ENCODE data around the gene ZNF608. TPM values are rescaled to one million over a fixed set of nuclear protein-coding genes. Genes with fewer than 3 reads are reported as not detected.

ZNF608 gene
- total RNA-seq, 6 experiments from 2014 or later: 0.28 to 0.85 (median 0.33) TPM

DNA sequence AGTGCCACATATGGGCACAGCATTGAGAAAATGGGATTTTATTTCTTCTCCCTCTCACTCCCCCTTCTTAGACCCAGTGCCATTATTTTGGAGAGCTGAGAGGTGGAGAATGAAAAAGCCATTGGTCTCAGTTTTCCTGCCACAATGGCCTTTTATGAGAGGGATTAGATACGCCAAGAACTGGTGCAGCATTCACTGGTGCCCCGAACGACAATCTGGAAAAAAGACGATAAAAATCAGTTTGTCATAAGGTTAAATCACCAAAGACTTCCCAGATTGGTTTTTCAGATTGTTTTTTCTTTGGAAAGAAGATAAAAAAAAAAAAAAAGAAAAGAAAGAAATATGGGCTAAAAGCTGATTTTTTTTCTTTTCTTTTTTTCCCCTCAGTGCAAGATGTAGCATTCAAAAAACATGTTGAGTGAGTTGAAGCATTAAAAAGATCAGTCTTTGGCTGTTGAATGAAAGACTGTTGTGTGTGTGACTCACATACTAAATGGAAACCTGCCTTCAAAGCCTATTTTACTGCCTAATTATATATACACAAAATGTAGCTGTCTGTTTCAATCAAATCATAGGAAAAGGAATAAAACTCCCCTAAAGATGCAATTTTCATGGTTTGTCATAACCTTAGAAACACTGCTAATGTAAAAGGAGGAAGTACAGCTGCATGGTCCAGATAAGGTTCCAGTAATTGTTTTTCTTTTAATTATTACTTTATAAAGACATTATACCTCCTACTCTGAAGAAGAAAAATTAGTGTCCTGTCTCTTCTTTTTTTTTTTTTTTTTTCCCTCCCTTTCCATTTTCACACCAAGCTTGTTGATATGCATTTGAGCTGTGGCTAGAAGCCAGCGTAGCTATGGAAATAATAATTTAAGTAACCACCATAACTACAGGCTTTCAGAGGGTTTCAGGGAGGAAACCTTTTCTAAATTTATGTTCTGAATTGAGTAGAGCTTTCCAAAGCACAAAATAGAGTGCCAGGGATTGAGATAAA lies 27.2 kb upstream of the ZNF608 start:
- DNase-seq: no peak

DNA sequence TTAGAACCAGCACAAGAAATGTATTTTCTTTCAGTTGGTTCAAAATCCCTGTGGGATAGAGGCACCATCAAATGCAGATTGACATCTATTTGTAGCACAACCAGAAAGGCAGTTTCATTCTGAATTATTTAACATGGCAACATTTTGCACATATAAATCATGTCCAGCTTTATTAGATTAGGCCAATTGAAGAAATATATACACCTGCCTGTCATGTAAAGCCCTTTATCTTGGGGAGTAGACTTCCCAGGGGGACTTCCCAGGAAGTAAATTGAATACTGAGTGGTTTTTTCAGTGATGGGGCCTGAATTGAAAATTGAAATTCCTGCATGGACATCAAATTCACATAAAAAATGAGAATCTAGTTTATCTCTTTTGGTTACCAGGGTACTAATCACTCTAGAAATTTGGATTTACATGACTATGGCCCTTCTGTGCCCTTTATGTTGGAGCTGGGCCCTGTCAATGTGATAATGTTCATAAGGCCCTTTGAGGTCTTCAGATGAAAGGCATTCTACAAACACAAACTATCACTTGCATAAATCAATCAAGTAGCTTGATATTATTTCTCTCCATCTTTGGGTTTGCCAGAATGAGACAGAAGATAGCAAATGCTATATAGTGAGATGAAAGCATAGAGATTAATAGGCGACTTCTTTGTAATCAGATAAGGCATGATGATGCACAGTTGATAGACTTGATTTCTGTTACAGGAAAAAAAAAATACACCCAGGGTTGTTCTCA lies 26.2 kb upstream of the ZNF608 start:
- TF ChIP-seq, protein P1, sequence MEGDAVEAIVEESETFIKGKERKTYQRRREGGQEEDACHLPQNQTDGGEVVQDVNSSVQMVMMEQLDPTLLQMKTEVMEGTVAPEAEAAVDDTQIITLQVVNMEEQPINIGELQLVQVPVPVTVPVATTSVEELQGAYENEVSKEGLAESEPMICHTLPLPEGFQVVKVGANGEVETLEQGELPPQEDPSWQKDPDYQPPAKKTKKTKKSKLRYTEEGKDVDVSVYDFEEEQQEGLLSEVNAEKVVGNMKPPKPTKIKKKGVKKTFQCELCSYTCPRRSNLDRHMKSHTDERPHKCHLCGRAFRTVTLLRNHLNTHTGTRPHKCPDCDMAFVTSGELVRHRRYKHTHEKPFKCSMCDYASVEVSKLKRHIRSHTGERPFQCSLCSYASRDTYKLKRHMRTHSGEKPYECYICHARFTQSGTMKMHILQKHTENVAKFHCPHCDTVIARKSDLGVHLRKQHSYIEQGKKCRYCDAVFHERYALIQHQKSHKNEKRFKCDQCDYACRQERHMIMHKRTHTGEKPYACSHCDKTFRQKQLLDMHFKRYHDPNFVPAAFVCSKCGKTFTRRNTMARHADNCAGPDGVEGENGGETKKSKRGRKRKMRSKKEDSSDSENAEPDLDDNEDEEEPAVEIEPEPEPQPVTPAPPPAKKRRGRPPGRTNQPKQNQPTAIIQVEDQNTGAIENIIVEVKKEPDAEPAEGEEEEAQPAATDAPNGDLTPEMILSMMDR (IDR thresholded peaks at IDR 0.05): no peak
- DNase-seq: no peak
- Mint-ChIP-seq H3K36me3 (ENCODE audit: low read depth) (no peaks in the 10 kb centered on the region), H3K27me3 (ENCODE audit: insufficient read depth) (peaks cover 3% of the 10 kb centered on the region; the same call in 1 of the 2 replicates), H3K27ac (no peak overlapping the region), H3K4me1 (ENCODE audit: low read depth) (no peaks in the 10 kb centered on the region), H3K4me3 (no peak overlapping the region), H3K9me3 (no peaks in the 10 kb centered on the region)

More for the DNA sequence above, 27.2 kb upstream of the ZNF608 start:
- Mint-ChIP-seq H3K4me3 (no peak overlapping the region), H3K27me3 (ENCODE audit: insufficient read depth) (peaks cover 3% of the 10 kb centered on the region; the same call in 1 of the 2 replicates), H3K9me3 (no peaks in the 10 kb centered on the region), H3K4me1 (ENCODE audit: low read depth) (no peaks in the 10 kb centered on the region), H3K27ac (no peak overlapping the region), H3K36me3 (ENCODE audit: low read depth) (no peaks in the 10 kb centered on the region)
- TF ChIP-seq, protein P1 (IDR thresholded peaks at IDR 0.05): no peak

DNA sequence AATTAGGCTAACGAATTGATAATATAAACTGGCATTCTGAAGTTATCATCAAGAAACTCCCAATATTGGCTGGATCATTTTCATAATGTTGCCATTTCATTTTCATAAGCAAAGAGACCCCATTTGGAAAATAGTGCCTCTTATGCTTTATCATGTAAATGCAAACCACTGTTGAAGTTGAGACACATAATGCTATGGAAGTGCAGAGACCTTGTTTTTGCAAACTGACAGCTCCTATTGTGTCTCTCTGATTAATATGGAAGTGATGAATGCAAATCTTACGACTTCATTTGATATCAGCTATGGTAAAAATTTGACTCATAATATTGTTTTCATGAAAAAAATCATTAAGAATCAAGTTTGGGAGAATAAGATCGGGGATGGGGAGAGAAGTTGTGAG lies 25.3 kb upstream of the ZNF608 start:
- peaks cover 3% of the 10 kb centered on the region; the same call in 1 of the 2 replicates for H3K27me3 Mint-ChIP-seq (ENCODE audit: insufficient read depth)
- H3K4me1 Mint-ChIP-seq (ENCODE audit: low read depth): no peaks in the 10 kb centered on the region
- no peaks in the 10 kb centered on the region for H3K9me3 Mint-ChIP-seq
- H3K36me3 Mint-ChIP-seq (ENCODE audit: low read depth): no peaks in the 10 kb centered on the region
- H3K27ac Mint-ChIP-seq: no peak overlapping the region
- DNase-seq: no peak
- TF ChIP-seq, protein P1 (IDR thresholded peaks at IDR 0.05): no peak
- H3K4me3 Mint-ChIP-seq: no peak overlapping the region

DNA sequence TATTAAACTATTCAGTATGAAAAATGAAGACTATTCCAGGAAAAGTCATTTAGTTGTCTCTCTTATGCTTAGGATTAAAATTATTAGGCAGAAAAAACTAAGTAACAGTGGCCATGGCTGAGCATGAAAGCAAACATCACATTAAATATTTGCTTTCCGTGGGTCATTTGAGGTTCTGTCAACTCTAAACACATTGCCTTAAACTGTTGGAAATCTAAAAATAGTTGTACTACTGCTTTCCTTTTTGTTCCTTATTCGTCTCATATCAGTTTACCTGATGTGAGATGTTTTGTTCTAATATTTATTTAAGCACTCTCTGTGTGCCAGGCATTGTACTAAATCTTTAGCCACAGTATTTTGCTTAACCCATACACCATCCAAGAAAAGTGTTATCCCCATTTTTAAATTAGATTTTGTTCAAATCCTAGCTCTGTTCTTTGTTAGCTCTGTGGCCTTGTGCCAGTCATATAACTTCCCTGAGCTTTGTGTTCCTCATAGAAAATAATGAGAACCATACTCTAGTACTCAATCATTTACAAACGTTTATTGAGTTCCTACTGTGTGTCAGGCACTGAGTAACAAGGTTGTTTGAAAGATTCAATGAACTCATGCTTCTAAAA lies 18.7 kb upstream of the ZNF608 start:
- no peak for DNase-seq
- H3K27ac Mint-ChIP-seq: no peak overlapping the region
- H3K9me3 Mint-ChIP-seq: peaks cover 4% of the 10 kb centered on the region; the same call in 1 of the 2 replicates
- H3K4me1 Mint-ChIP-seq (ENCODE audit: low read depth): no peaks in the 10 kb centered on the region
- H3K27me3 Mint-ChIP-seq (ENCODE audit: insufficient read depth): peaks cover 3% of the 10 kb centered on the region
- H3K36me3 Mint-ChIP-seq (ENCODE audit: low read depth): no peaks in the 10 kb centered on the region
- TF ChIP-seq, protein P1 (IDR thresholded peaks at IDR 0.05): no peak
- no peak overlapping the region for H3K4me3 Mint-ChIP-seq

DNA sequence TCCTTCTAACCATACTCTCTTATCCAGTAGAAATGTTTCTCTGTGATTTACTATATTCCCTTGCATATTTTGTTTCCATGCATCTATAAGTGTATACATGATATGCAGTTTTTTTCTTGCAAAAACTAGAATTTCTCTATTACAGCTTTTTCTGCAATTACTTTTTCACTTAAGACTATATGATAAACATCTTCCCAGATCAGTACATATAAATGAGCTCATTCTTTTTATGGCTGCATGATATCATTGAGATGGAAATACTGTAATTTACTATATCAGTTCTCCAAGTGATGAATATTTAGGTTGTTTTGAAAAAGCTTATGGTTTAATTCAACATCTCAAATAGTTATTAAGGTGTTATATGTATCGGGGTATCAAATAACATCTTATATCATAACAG lies 18.1 kb upstream of the ZNF608 start:
- DNase-seq: no peak
- H3K4me1 Mint-ChIP-seq (ENCODE audit: low read depth): no peaks in the 10 kb centered on the region
- H3K9me3 Mint-ChIP-seq: peaks cover 4% of the 10 kb centered on the region; the same call in 1 of the 2 replicates
- no peak overlapping the region for H3K4me3 Mint-ChIP-seq
- H3K27ac Mint-ChIP-seq: no peak overlapping the region
- no peaks in the 10 kb centered on the region; the same call in none of the 2 replicates for H3K27me3 Mint-ChIP-seq (ENCODE audit: insufficient read depth)
- TF ChIP-seq, protein P1 (IDR thresholded peaks at IDR 0.05): no peak
- no peaks in the 10 kb centered on the region for H3K36me3 Mint-ChIP-seq (ENCODE audit: low read depth)

Measured in HFFc6 (cell line).